Spleen (tissue), 7 donors: ENCODE results near the gene NR5A1.

ENCODE experiments used
- CTCF ChIP-seq, 11 experiments: fragments of 200-600 bp in 7 of 11; fragments of 450-650 bp in 4 of 11; sonication (generic) in 4 of 11; IDR thresholded peaks in 8 of 11; conservative IDR thresholded peaks in 3 of 11; 1 replicate in 7 of 11; 2 replicates in 4 of 11; pipeline versions ENCODE4 v1.4.0 to v1.8.0; 2016 to 2021; ENCODE audit warnings: antibody characterized with exemption in 11 of 11, inconsistent platforms in 4 of 11, mild to moderate bottlenecking in 1 of 11
- POLR2AphosphoS5 ChIP-seq, 3 donors: sonication (generic); formaldehyde crosslinking; IDR thresholded peaks; one replicate each; pipeline ENCODE4 v1.5.1; 2017; ENCODE audit warnings: antibody characterized with exemption in 3 of 3
- donor health status: DM: no; HTN: no; CAD: no; lungs with moderate emphysema.
- donor health status: DM: no; HTN: no; CAD: no.
- donor health status: DM: no; HTN: no; CAD: no.

GRCh38 chr9:124443625-124444024 lies 63.6 kb downstream of the NR5A1 start:
- no peak for TF ChIP-seq CTCF (IDR thresholded peaks at IDR 0.05 in 8 of 11, conservative IDR thresholded peaks at IDR 0.05 in 3 of 11)
- no peak for TF ChIP-seq POLR2AphosphoS5 (IDR thresholded peaks at IDR 0.05)
